Body of pancreas (tissue), 4 donors: Measurements from ENCODE around the gene SLC49A4.

Experiments
- CTCF ChIP-seq, 7 experiments: fragments of 450-650 bp in 4 of 7; fragments of 200-600 bp in 3 of 7; sonication (generic) in 3 of 7; IDR thresholded peaks; one replicate each; pipeline ENCODE4 v1.5.1; 2016 to 2019; ENCODE audit warnings: antibody characterized with exemption in 7 of 7
- POLR2A ChIP-seq, 3 donors: fragments of 450-650 bp; IDR thresholded peaks; one replicate each; pipeline ENCODE4 v1.6.1; 2016; ENCODE audit warnings: antibody characterized with exemption in 3 of 3, mild to moderate bottlenecking in 2 of 3

GRCh38 chr3:122880173-122880572 lies 85.3 kb downstream of the SLC49A4 start:
- TF ChIP-seq POLR2A (IDR thresholded peaks at IDR 0.05), result no peak
- TF ChIP-seq CTCF (IDR thresholded peaks at IDR 0.05), result no peak
